ENCODE measurements around the gene SPAG7.

Gene SPAG7

GRCh38 chr17:4987767-4988567, 20.4 kb upstream of the SPAG7 start:
- H3K23ac ChIP-seq (ENCODE audit: low read depth, low read length, poor library complexity): peak overlapping the region; percentile 10
- DNase-seq (ENCODE audit: low spot score): no peak
- H2AK5ac ChIP-seq (ENCODE audit: low read depth, low read length): peak overlapping the region; percentile 31
- H3K9ac ChIP-seq (ENCODE audit: low read depth, low read length, poor library complexity): peak overlapping the region; percentile 50
- peaks cover 0 to 8% of the 10 kb centered on the region in 2 donors for H3K4me1 ChIP-seq (ENCODE audit: control insufficient read depth in 2 of 2, insufficient read depth in 1 of 2, low read depth in 1 of 2, low read length in 2 of 2)
- WGBS, 2 donors (ENCODE audit: extremely low coverage in 2 of 2, insufficient read length in 2 of 2, insufficient replicate concordance in 1 of 2): no CpG with 5 or more reads among the region's 30 CpGs
- H3K79me1 ChIP-seq (ENCODE audit: low read depth, low read length): no peaks in the 10 kb centered on the region
- peak overlapping the region; percentile 7 for H2BK12ac ChIP-seq (ENCODE audit: low read length)
- no peak overlapping the region for H3K4ac ChIP-seq (ENCODE audit: low read length)
- peak overlapping the region; percentile 45 to 85 for H3K4me3 ChIP-seq (ENCODE audit: low read length in 2 of 2)
- peak overlapping the region; percentile 73 for H2BK5ac ChIP-seq (ENCODE audit: low read length)
- H4K8ac ChIP-seq (ENCODE audit: low read depth, low read length): no peak overlapping the region
- no peak overlapping the region for H2BK120ac ChIP-seq (ENCODE audit: low read depth, low read length)
- H2AFZ ChIP-seq (ENCODE audit: low read length): peak overlapping the region; percentile 83
- H3K27me3 ChIP-seq (ENCODE audit: control insufficient read depth in 3 of 3, insufficient read depth in 3 of 3, low read depth in 1 of 3, low read length in 3 of 3): peaks cover 0 to 50% (median 7%) of the 10 kb centered on the region in 3 experiments
- H2BK15ac ChIP-seq (ENCODE audit: low read length): no peak overlapping the region
- no peak overlapping the region for H3K27ac ChIP-seq (replicated peaks; ENCODE audit: low read length)
- no peaks in the 10 kb centered on the region for H3K9me3 ChIP-seq (replicated peaks in 1 of 2; ENCODE audit: control insufficient read depth in 2 of 2, insufficient read depth in 1 of 2, low read depth in 1 of 2, low read length in 2 of 2)
- H3K36me3 ChIP-seq (replicated peaks in 1 of 2; ENCODE audit: control insufficient read depth in 2 of 2, insufficient read depth in 2 of 2, low read length in 2 of 2): no peaks in the 10 kb centered on the region
- H4K91ac ChIP-seq (ENCODE audit: low read depth, low read length, poor library complexity): no peak overlapping the region
- H3K18ac ChIP-seq (ENCODE audit: low read length): peak overlapping the region; percentile 92
- peak overlapping the region; percentile 85 for H3K4me2 ChIP-seq (ENCODE audit: insufficient read depth, low read length, poor library complexity, severe bottlenecking)
- peak overlapping the region; percentile 90 for H3K14ac ChIP-seq (ENCODE audit: low read length)

- Histone ChIP-seq H2BK12ac (ENCODE audit: low read length) (peak within 1 kb of the TSS; percentile 7), H3K9me3 (replicated peaks in 1 of 2; ENCODE audit: control insufficient read depth in 2 of 2, insufficient read depth in 1 of 2, low read depth in 1 of 2, low read length in 2 of 2) (no peaks in the 10 kb centered on the region), H2BK120ac (ENCODE audit: low read depth, low read length) (peak within 1 kb of the TSS; percentile 75), H3K14ac (ENCODE audit: low read length) (peak within 1 kb of the TSS; percentile 90), H4K91ac (ENCODE audit: low read depth, low read length, poor library complexity) (no peak within 1 kb of the TSS), H3K27ac (replicated peaks; ENCODE audit: low read length) (no peak within 1 kb of the TSS), H2AK5ac (ENCODE audit: low read depth, low read length) (peak within 1 kb of the TSS; percentile 31), H3K79me1 (ENCODE audit: low read depth, low read length) (no peaks in the 10 kb centered on the region), H3K4me2 (ENCODE audit: insufficient read depth, low read length, poor library complexity, severe bottlenecking) (peak within 1 kb of the TSS; percentile 85), H2BK15ac (ENCODE audit: low read length) (peak within 1 kb of the TSS; percentile 86), H2AFZ (ENCODE audit: low read length) (peak within 1 kb of the TSS; percentile 83), H3K4ac (ENCODE audit: low read length) (no peak within 1 kb of the TSS), H3K4me3 (ENCODE audit: low read length in 2 of 2) (peak within 1 kb of the TSS; percentile 45 to 85), H3K27me3 (ENCODE audit: control insufficient read depth in 3 of 3, insufficient read depth in 3 of 3, low read depth in 1 of 3, low read length in 3 of 3) (peaks cover 0 to 50% (median 7%) of the 10 kb centered on the region in 3 experiments), H3K9ac (ENCODE audit: low read depth, low read length, poor library complexity) (peak within 1 kb of the TSS; percentile 83), H3K23ac (ENCODE audit: low read depth, low read length, poor library complexity) (peak within 1 kb of the TSS; percentile 86), H3K36me3 (replicated peaks in 1 of 2; ENCODE audit: control insufficient read depth in 2 of 2, insufficient read depth in 2 of 2, low read length in 2 of 2) (no peaks in the 10 kb centered on the region), H3K18ac (ENCODE audit: low read length) (peak within 1 kb of the TSS; percentile 92), H3K4me1 (ENCODE audit: control insufficient read depth in 2 of 2, insufficient read depth in 1 of 2, low read depth in 1 of 2, low read length in 2 of 2) (peaks cover 0 to 8% of the 10 kb centered on the region in 2 donors), H2BK5ac (ENCODE audit: low read length) (peak within 1 kb of the TSS; percentile 73), H4K8ac (ENCODE audit: low read depth, low read length) (peak within 1 kb of the TSS; percentile 57)
- no CpG with 5 or more reads among the region's 78 CpGs for WGBS, 2 donors (ENCODE audit: extremely low coverage in 2 of 2, insufficient read length in 2 of 2, insufficient replicate concordance in 1 of 2)
- peak; percentile 73 for DNase-seq (ENCODE audit: low spot score)
These were observed 19.5 kb upstream of the SPAG7 start, which contains the start of gene CAMTA2 for GRCh38 chr17:4986951-4987766. Gene CAMTA2, minus strand, starts transcription at chr17:4987675. Its CDS starts 1,453 bp downstream, at chr17:4986222.

GRCh38 chr17:4986403-4986802, 18.8 kb upstream of the SPAG7 start:
- Histone ChIP-seq H3K27me3 (ENCODE audit: control insufficient read depth in 3 of 3, insufficient read depth in 3 of 3, low read depth in 1 of 3, low read length in 3 of 3) (peaks cover 0 to 46% (median 7%) of the 10 kb centered on the region in 3 experiments), H3K4me1 (ENCODE audit: control insufficient read depth in 2 of 2, insufficient read depth in 1 of 2, low read depth in 1 of 2, low read length in 2 of 2) (peaks cover 0 to 8% of the 10 kb centered on the region in 2 donors), H3K18ac (ENCODE audit: low read length) (no peak overlapping the region), H3K36me3 (replicated peaks in 1 of 2; ENCODE audit: control insufficient read depth in 2 of 2, insufficient read depth in 2 of 2, low read length in 2 of 2) (no peaks in the 10 kb centered on the region), H3K23ac (ENCODE audit: low read depth, low read length, poor library complexity) (no peak overlapping the region), H3K4ac (ENCODE audit: low read length) (no peak overlapping the region), H2BK12ac (ENCODE audit: low read length) (no peak overlapping the region), H3K27ac (replicated peaks; ENCODE audit: low read length) (no peak overlapping the region), H3K9ac (ENCODE audit: low read depth, low read length, poor library complexity) (peak overlapping the region; percentile 9), H4K8ac (ENCODE audit: low read depth, low read length) (no peak overlapping the region), H3K14ac (ENCODE audit: low read length) (no peak overlapping the region), H2BK5ac (ENCODE audit: low read length) (peak overlapping the region; percentile 73), H2AFZ (ENCODE audit: low read length) (peak overlapping the region; percentile 83), H2BK15ac (ENCODE audit: low read length) (no peak overlapping the region), H4K91ac (ENCODE audit: low read depth, low read length, poor library complexity) (no peak overlapping the region), H3K4me2 (ENCODE audit: insufficient read depth, low read length, poor library complexity, severe bottlenecking) (peak overlapping the region; percentile 85), H3K79me1 (ENCODE audit: low read depth, low read length) (no peaks in the 10 kb centered on the region), H3K9me3 (replicated peaks in 1 of 2; ENCODE audit: control insufficient read depth in 2 of 2, insufficient read depth in 1 of 2, low read depth in 1 of 2, low read length in 2 of 2) (no peaks in the 10 kb centered on the region), H2BK120ac (ENCODE audit: low read depth, low read length) (no peak overlapping the region), H2AK5ac (ENCODE audit: low read depth, low read length) (no peak overlapping the region), H3K4me3 (ENCODE audit: low read length in 2 of 2) (no peak overlapping the region)
- DNase-seq (ENCODE audit: low spot score): no peak
- no CpG with 5 or more reads among the region's 5 CpGs for WGBS, 2 donors (ENCODE audit: extremely low coverage in 2 of 2, insufficient read length in 2 of 2, insufficient replicate concordance in 1 of 2)

- no peak overlapping the region for H3K4ac ChIP-seq (ENCODE audit: low read length)
- no peak overlapping the region for H3K4me2 ChIP-seq (ENCODE audit: insufficient read depth, low read length, poor library complexity, severe bottlenecking)
- no peak overlapping the region for H3K4me3 ChIP-seq (ENCODE audit: low read length in 2 of 2)
- no peak overlapping the region for H2AFZ ChIP-seq (ENCODE audit: low read length)
- no peaks in the 10 kb centered on the region for H3K79me1 ChIP-seq (ENCODE audit: low read depth, low read length)
- H3K27ac ChIP-seq (replicated peaks; ENCODE audit: low read length): no peak overlapping the region
- H3K9me3 ChIP-seq (replicated peaks in 1 of 2; ENCODE audit: control insufficient read depth in 2 of 2, insufficient read depth in 1 of 2, low read depth in 1 of 2, low read length in 2 of 2): no peaks in the 10 kb centered on the region
- H3K23ac ChIP-seq (ENCODE audit: low read depth, low read length, poor library complexity): no peak overlapping the region
- H3K14ac ChIP-seq (ENCODE audit: low read length): no peak overlapping the region
- no peak for DNase-seq (ENCODE audit: low spot score)
- no peak overlapping the region for H2BK15ac ChIP-seq (ENCODE audit: low read length)
- peaks cover 3 to 6% of the 10 kb centered on the region in 2 donors for H3K4me1 ChIP-seq (ENCODE audit: control insufficient read depth in 2 of 2, insufficient read depth in 1 of 2, low read depth in 1 of 2, low read length in 2 of 2)
- H2BK12ac ChIP-seq (ENCODE audit: low read length): no peak overlapping the region
- no peak overlapping the region for H2AK5ac ChIP-seq (ENCODE audit: low read depth, low read length)
- H3K27me3 ChIP-seq (ENCODE audit: control insufficient read depth in 3 of 3, insufficient read depth in 3 of 3, low read depth in 1 of 3, low read length in 3 of 3): peaks cover 0 to 15% (median 2%) of the 10 kb centered on the region in 3 experiments
- whole genome bisulfite sequencing, 2 donors (ENCODE audit: extremely low coverage in 2 of 2, insufficient read length in 2 of 2, insufficient replicate concordance in 1 of 2): no CpG with 5 or more reads among the region's 5 CpGs
- H4K91ac ChIP-seq (ENCODE audit: low read depth, low read length, poor library complexity): no peak overlapping the region
- H2BK5ac ChIP-seq (ENCODE audit: low read length): no peak overlapping the region
- no peak overlapping the region for H3K9ac ChIP-seq (ENCODE audit: low read depth, low read length, poor library complexity)
- peaks cover 0 to 2% of the 10 kb centered on the region in 2 donors for H3K36me3 ChIP-seq (replicated peaks in 1 of 2; ENCODE audit: control insufficient read depth in 2 of 2, insufficient read depth in 2 of 2, low read length in 2 of 2)
- no peak overlapping the region for H2BK120ac ChIP-seq (ENCODE audit: low read depth, low read length)
- no peak overlapping the region for H4K8ac ChIP-seq (ENCODE audit: low read depth, low read length)
- H3K18ac ChIP-seq (ENCODE audit: low read length): no peak overlapping the region
These were observed 14.7 kb upstream of the SPAG7 start for GRCh38 chr17:4982305-4982704.

All from neuronal stem cell (in vitro differentiated cells).